HEK293T (cell line): Measurements from ENCODE around the gene CCDC24.

ENCODE experiments used
- CTCF ChIA-PET: fragments of 350-600 bp; formaldehyde crosslinking; extraction: SDS; loops from one replicate; lab custom pipeline; 2021; ENCODE audit warnings: antibody characterized with exemption, inconsistent platforms; lab: Yijun Ruan, JAX
- POLR2A ChIA-PET: fragments of 350-600 bp; formaldehyde crosslinking; extraction: SDS; loops from one replicate; lab custom pipeline; 2020; ENCODE audit warnings: antibody characterized with exemption, inconsistent platforms; lab: Yijun Ruan, JAX
- DNase-seq: peaks from one replicate; pipeline ENCODE4 v3.0.0; 2012; ENCODE audit warnings: mixed read lengths; ENCODE audit errors: extremely low spot score
- ARNT ChIP-seq: fragments of 450-650 bp; IDR thresholded peaks from 2 replicates; pipeline ENCODE4 v1.6.1; 2017; ENCODE audit warnings: mild to moderate bottlenecking
- BHLHE40 ChIP-seq: fragments of 450-650 bp; IDR thresholded peaks from 2 replicates; pipeline ENCODE4 v1.6.1; 2016; ENCODE audit warnings: mild to moderate bottlenecking, moderate library complexity, borderline replicate concordance
- CTBP1 ChIP-seq: fragments of 450-650 bp; IDR thresholded peaks from 2 replicates; pipeline ENCODE4 v1.6.1; 2016; ENCODE audit warnings: borderline replicate concordance
- ELF4 ChIP-seq: fragments of 450-650 bp; IDR thresholded peaks from 2 replicates; pipeline ENCODE4 v1.6.1; 2017; ENCODE audit warnings: antibody characterized with exemption
- FOXA1 ChIP-seq: fragments of 450-650 bp; IDR thresholded peaks from 2 replicates; pipeline ENCODE4 v1.6.1; 2016; ENCODE audit warnings: mild to moderate bottlenecking
- FOXK2 ChIP-seq: fragments of 450-650 bp; IDR thresholded peaks from 2 replicates; pipeline ENCODE4 v1.6.1; 2016; ENCODE audit warnings: mild to moderate bottlenecking
- FOXM1 ChIP-seq: fragments of 450-650 bp; IDR thresholded peaks from 2 replicates; pipeline ENCODE4 v1.6.1; 2017; ENCODE audit warnings: mild to moderate bottlenecking, borderline replicate concordance
- HDGF ChIP-seq: fragments of 450-650 bp; IDR thresholded peaks from 2 replicates; pipeline ENCODE4 v1.6.1; 2017; ENCODE audit warnings: antibody characterized with exemption, borderline replicate concordance
- L3MBTL2 ChIP-seq: fragments of 450-650 bp; conservative IDR thresholded peaks from 2 replicates; pipeline ENCODE4 v1.6.1; 2016; ENCODE audit warnings: mild to moderate bottlenecking
- LEF1 ChIP-seq: fragments of 450-650 bp; IDR thresholded peaks from 2 replicates; pipeline ENCODE4 v1.6.1; 2017; ENCODE audit warnings: mild to moderate bottlenecking, borderline replicate concordance
- NFRKB ChIP-seq: fragments of 450-650 bp; IDR thresholded peaks from 2 replicates; pipeline ENCODE4 v1.6.1; 2016; ENCODE audit warnings: mild to moderate bottlenecking, moderate library complexity
- PKNOX1 ChIP-seq: fragments of 450-650 bp; IDR thresholded peaks from 2 replicates; pipeline ENCODE4 v1.6.1; 2016
- SP1 ChIP-seq: fragments of 450-650 bp; IDR thresholded peaks from 2 replicates; pipeline ENCODE4 v1.6.1; 2017
- SUZ12 ChIP-seq: fragments of 450-650 bp; IDR thresholded peaks from 2 replicates; pipeline ENCODE4 v1.6.1; 2016; ENCODE audit warnings: mild to moderate bottlenecking
- TARDBP ChIP-seq: fragments of 450-650 bp; IDR thresholded peaks from 2 replicates; pipeline ENCODE4 v1.6.1; 2016
- ZNF384 ChIP-seq: fragments of 450-650 bp; IDR thresholded peaks from 2 replicates; pipeline ENCODE4 v1.6.1; 2016

CCDC24 gene

GRCh38 chr1:44021581-44022321 lies 30.4 kb downstream of the CCDC24 start:
- CTCF ChIA-PET: interaction anchor here (1.0 kb wide), 1 partner anchor 16 kb away, joined by 3 read pairs; no protein-coding TSS in a partner anchor

GRCh38 chr1:44024031-44024902 lies 32.9 kb downstream of the CCDC24 start:
- no peak for DNase-seq
- ChIA-PET POLR2A (no interaction called here), CTCF (no interaction called here)
- no peak for TF ChIP-seq SUZ12
- TF ChIP-seq SP1: no peak
- TF ChIP-seq TARDBP: no peak
- no peak for TF ChIP-seq PKNOX1
- no peak for TF ChIP-seq NFRKB
- no peak for TF ChIP-seq ZNF384
- no peak for TF ChIP-seq FOXM1
- no peak for TF ChIP-seq CTBP1
- no peak for TF ChIP-seq ELF4

More at GRCh38 chr1:44021581-44022321, 30.4 kb downstream of the CCDC24 start:
- POLR2A ChIA-PET: interaction anchor here (0.9 to 2.4 kb wide), 2 partner anchors 9 to 12 kb away, joined by 4 to 11 read pairs; partner anchors contain the start of gene SLC6A9
- no peak for DNase-seq
- no peak for TF ChIP-seq FOXM1
- TF ChIP-seq TARDBP: no peak
- no peak for TF ChIP-seq ZNF384
- TF ChIP-seq ELF4: no peak
- TF ChIP-seq NFRKB: no peak
- TF ChIP-seq BHLHE40: no peak
- no peak for TF ChIP-seq L3MBTL2
- no peak for TF ChIP-seq CTBP1
- no peak for TF ChIP-seq SUZ12
- TF ChIP-seq FOXK2: no peak
- no peak for TF ChIP-seq FOXA1

GRCh38 chr1:44024903-44025525 lies 33.6 kb downstream of the CCDC24 start:
- TF ChIP-seq NFRKB: no peak
- TF ChIP-seq FOXM1: no peak
- TF ChIP-seq FOXA1: no peak
- ChIA-PET CTCF (no interaction called here), POLR2A (no interaction called here)
- no peak for DNase-seq

GRCh38 chr1:44025816-44026215 lies 34.4 kb downstream of the CCDC24 start:
- ChIA-PET CTCF (no interaction called here), POLR2A (no interaction called here)
- DNase-seq: no peak
- TF ChIP-seq SUZ12: no peak
- no peak for TF ChIP-seq L3MBTL2
- TF ChIP-seq FOXK2: no peak
- TF ChIP-seq TARDBP: no peak
- no peak for TF ChIP-seq ELF4
- no peak for TF ChIP-seq FOXA1
- TF ChIP-seq HDGF: no peak
- no peak for TF ChIP-seq PKNOX1
- TF ChIP-seq FOXM1: no peak
- no peak for TF ChIP-seq NFRKB
- no peak for TF ChIP-seq SP1
- TF ChIP-seq CTBP1: no peak
- TF ChIP-seq BHLHE40: no peak
- TF ChIP-seq ARNT: no peak

- TF ChIP-seq PKNOX1 (no peak), FOXK2 (no peak), ELF4 (no peak), ARNT (no peak), SUZ12 (no peak), TARDBP (no peak), SP1 (no peak), ZNF384 (no peak), L3MBTL2 (no peak), BHLHE40 (no peak), CTBP1 (no peak), HDGF (no peak), NFRKB (no peak), FOXM1 (no peak), FOXA1 (no peak), LEF1 (no peak)
- no peak for DNase-seq
- CTCF ChIA-PET: interaction anchor here (0.7 to 1.0 kb wide), 2 partner anchors 9 to 21 kb away, joined by 3 to 4 read pairs; no protein-coding TSS in a partner anchor
- POLR2A ChIA-PET: no interaction called here
These were observed 35.9 kb downstream of the CCDC24 start for GRCh38 chr1:44027320-44027719.
